HepG2 (cell line): Measurements from ENCODE around the gene CDC123. TPM values are rescaled to one million over a fixed set of nuclear protein-coding genes. Genes with fewer than 3 reads are reported as not detected.
"Not testable (repeated sequence)": the region's sequence is repeated elsewhere in the genome, so short reads cannot be mapped to it uniquely, and the experiment has no call there.

Experiments used
- ATAC-seq: fragments of 200-7000 bp; cut with Tn5 transposase; 3 replicates; pipeline ENCODE4 v1.9.1; 2020; ENCODE audit warnings: mild to moderate bottlenecking, moderate library complexity
- BruUV-seq: library from RNA; stranded (reverse); fragments of 400-500 nt; replicated peaks from 2 replicates; lab custom pipeline; 2021; lab: Mats Ljungman, UMichigan
- CTCF ChIA-PET: fragments of 300-600 bp; formaldehyde crosslinking; extraction: SDS; loops from one replicate; lab custom pipeline; 2021; ENCODE audit warnings: low total read pairs, inconsistent platforms, low intra/inter-chr PET ratio; lab: Yijun Ruan, JAX
- POLR2A ChIA-PET: fragments of 350-600 bp; sonication (Branson Sonifier 250); formaldehyde crosslinking; loops from one replicate; lab custom pipeline; 2020; ENCODE audit warnings: antibody characterized with exemption, inconsistent platforms; lab: Yijun Ruan, JAX
- DNase-seq: peaks from one replicate; pipeline ENCODE4 v3.0.0-alpha.2; 2015; ENCODE audit warnings: low spot score
- FAIRE-seq: peaks from 3 replicates; lab custom pipeline; 2011; peaks lifted over from hg19 to GRCh38; lab: Jason Lieb, UNC
- H2AFZ ChIP-seq: one replicate; pipeline ENCODE4 v1.6.1; 2011; ENCODE audit warnings: low read length, inconsistent platforms
- H3K27ac ChIP-seq: fragments of 300-600 bp; 3 replicates; pipeline ENCODE4 v1.8.0; 2011; ENCODE audit warnings: mixed run types, mild to moderate bottlenecking, mixed read lengths, low read length, inconsistent platforms; ENCODE audit not compliant: insufficient read depth; ENCODE audit errors: extremely low read length
- H3K27me3 ChIP-seq, 2 experiments: fragments of 200-600 bp in 1 of 2; 2 replicates in 1 of 2; 3 replicates in 1 of 2; pipeline versions ENCODE4 v1.6.0 to v1.8.0; 2011; ENCODE audit warnings: low read length in 2 of 2, mild to moderate bottlenecking in 2 of 2, moderate library complexity in 2 of 2, inconsistent platforms in 1 of 2; ENCODE audit not compliant: insufficient read depth in 2 of 2, control insufficient read depth in 1 of 2
- H3K36me3 ChIP-seq, 2 experiments: fragments of 200-600 bp in 1 of 2; replicated peaks in 1 of 2; 2 replicates in 1 of 2; 3 replicates in 1 of 2; pipeline versions ENCODE4 v1.5.1 to v1.8.0; 2011; ENCODE audit warnings: low read length in 2 of 2, inconsistent platforms in 1 of 2; ENCODE audit not compliant: insufficient read depth in 2 of 2, control insufficient read depth in 1 of 2
- H3K4me1 ChIP-seq: 2 replicates; pipeline ENCODE4 v1.5.1; 2012; ENCODE audit warnings: low read length, inconsistent platforms; ENCODE audit not compliant: insufficient read depth
- H3K4me2 ChIP-seq: 2 replicates; pipeline ENCODE4 v1.6.0; 2011; ENCODE audit warnings: low read depth, low read length, inconsistent platforms
- H3K4me3 ChIP-seq, 3 experiments: fragments of 200-600 bp in 1 of 3; sonication (generic), shearing (Covaris generic) in 1 of 3; replicated peaks in 1 of 3; 2 replicates each; pipeline ENCODE4 v1.5.1; 2011 to 2016; ENCODE audit warnings: low read length in 3 of 3, inconsistent platforms in 2 of 3, low read depth in 2 of 3, mild to moderate bottlenecking in 2 of 3, control low read depth in 1 of 3, mixed read lengths in 1 of 3; ENCODE audit not compliant: insufficient read depth in 1 of 3
- H3K79me2 ChIP-seq: one replicate; pipeline ENCODE4 v1.6.1; 2011; ENCODE audit warnings: low read length, inconsistent platforms; ENCODE audit not compliant: insufficient read depth
- H3K9ac ChIP-seq: 2 replicates; pipeline ENCODE4 v1.6.0; 2011; ENCODE audit warnings: mild to moderate bottlenecking, low read depth, low read length, inconsistent platforms; ENCODE audit not compliant: insufficient read depth
- H3K9me3 ChIP-seq: 2 replicates; pipeline ENCODE4 v1.5.1; 2012; ENCODE audit warnings: mild to moderate bottlenecking, low read length
- H4K20me1 ChIP-seq: 2 replicates; pipeline ENCODE4 v1.6.0; 2011; ENCODE audit warnings: inconsistent platforms, mild to moderate bottlenecking, low read length, moderate library complexity; ENCODE audit not compliant: insufficient read depth
- FOXC1 ChIP-seq: sonication (generic); formaldehyde crosslinking; IDR thresholded peaks from 2 replicates; pipeline ENCODE4 v1.8.0; 2022; ENCODE audit warnings: mild to moderate bottlenecking, missing genetic modification reagents, borderline replicate concordance
- NBN ChIP-seq: fragments of 450-650 bp; conservative IDR thresholded peaks from 2 replicates; pipeline ENCODE4 v1.6.1; 2017
- ZBTB3 ChIP-seq: sonication (generic); formaldehyde crosslinking; IDR thresholded peaks from 2 replicates; pipeline ENCODE4 v1.4.0; 2020; ENCODE audit warnings: low read depth, mild to moderate bottlenecking, moderate library complexity, missing genetic modification reagents, borderline replicate concordance
- ZNF567 ChIP-seq: sonication (generic); formaldehyde crosslinking; IDR thresholded peaks from 2 replicates; pipeline ENCODE4 v1.8.1; 2023; ENCODE audit warnings: mild to moderate bottlenecking, missing genetic modification reagents, borderline replicate concordance
- ZNF737 ChIP-seq: sonication (generic); formaldehyde crosslinking; IDR thresholded peaks from 2 replicates; pipeline ENCODE4 v1.5.0; 2020; ENCODE audit warnings: missing genetic modification reagents, mild to moderate bottlenecking, borderline replicate concordance
- ZNF775 ChIP-seq: sonication (generic); formaldehyde crosslinking; IDR thresholded peaks from 2 replicates; pipeline ENCODE4 v1.4.0; 2020; ENCODE audit warnings: missing genetic modification reagents, mild to moderate bottlenecking, moderate library complexity, borderline replicate concordance
- whole genome bisulfite sequencing: methylation state at CpG from one replicate; pipeline ENCODE4 v1.1.6; 2017; ENCODE audit warnings: low lambda C conversion rate; 5-methylcytosine and 5-hydroxymethylcytosine counted together
- in situ Hi-C: cut with HindIII; loops from 2 replicates; pipeline ENCODE4 v1.10.0; 2017; ENCODE audit warnings: low pct_unique_long_range_greater_than_20kb; ENCODE audit not compliant: extremely low pct_ligation_motif_present
- intact Hi-C: fragments of 100-400 bp; cut with micrococcal nuclease; formaldehyde crosslinking; loops from one replicate; pipeline ENCODE4 v1.10.0; 2022; ENCODE audit not compliant: unreplicated experiment
- polyA plus RNA-seq, 8 experiments: library from polyadenylated mRNA; depleted of rRNA in 3 of 8; stranded (reverse) in 7 of 8; unstranded in 1 of 8; fragments of >200 nt; fragmentation: Illumina TruSeq in 4 of 8; extraction: Trizol in 4 of 8; gene quantifications; 2 replicates each; pipeline versions ENCODE4 v1.2.1 to v1.2.3, GENCODE V29; 2011 to 2016; ENCODE audit warnings: low read depth in 4 of 8, missing spikeins in 1 of 8, mixed read lengths in 1 of 8; ENCODE audit not compliant: insufficient read depth in 1 of 8
- total RNA-seq, 5 experiments: library from RNA; depleted of rRNA; stranded (reverse); fragments of >200 nt; fragmentation: Illumina TruSeq; extraction: Trizol; gene quantifications; 2 replicates each; pipeline ENCODE4 v1.2.3, GENCODE V29; 2016; ENCODE audit warnings: low read depth in 1 of 5
- TF ChIP-seq, protein P1 (sequence below): sonication (generic); formaldehyde crosslinking; IDR thresholded peaks from 2 replicates; pipeline ENCODE4 v1.5.0; 2020; ENCODE audit warnings: mild to moderate bottlenecking, missing genetic modification reagents
- TF ChIP-seq, protein P2 (sequence below): IDR thresholded peaks from 2 replicates; pipeline ENCODE4 v1.6.1; 2016; ENCODE audit warnings: missing compliant biosample characterization, missing genetic modification reagents, borderline replicate concordance

CDC123 gene
- total and polyA plus RNA-seq, 2 of the 13 experiments (the other 11 are each of a cell fraction or from before 2014, with no cell fraction given), result 63.3 to 153 TPM

DNA sequence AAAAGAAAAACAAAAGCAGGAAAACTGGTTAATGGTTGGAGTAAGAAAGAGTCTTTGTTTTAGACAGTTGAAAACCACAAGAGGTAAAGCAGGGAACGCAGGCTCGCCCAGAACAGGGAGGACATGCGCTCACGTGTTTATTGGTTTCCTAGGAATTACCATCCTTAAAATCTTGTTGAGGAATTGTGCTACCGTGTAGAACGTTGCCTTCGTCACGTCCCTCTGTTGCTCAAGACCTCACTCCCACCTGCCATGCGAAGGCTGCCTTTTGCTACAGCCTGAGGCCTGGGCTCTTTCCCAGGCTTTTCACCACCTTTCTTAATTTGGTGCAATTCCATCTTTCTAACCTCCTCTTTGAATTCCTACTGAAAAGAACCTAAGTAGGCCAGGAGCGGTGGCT is 91.8 kb downstream of the CDC123 start:
- Histone ChIP-seq H3K27ac (no peak overlapping the region), H3K9ac (no peak overlapping the region), H3K4me2 (no peak overlapping the region), H3K27me3 (no peaks in the 10 kb centered on the region), H3K79me2 (no peaks in the 10 kb centered on the region), H4K20me1 (no peaks in the 10 kb centered on the region), H3K9me3 (no peaks in the 10 kb centered on the region), H2AFZ (no peak overlapping the region), H3K4me3 (no peak overlapping the region), H3K4me1 (peaks cover 8% of the 10 kb centered on the region; the same call in 1 of the 2 replicates), H3K36me3 (no peaks in the 10 kb centered on the region)
- POLR2A ChIA-PET, result no interaction called here
- no TSS peak for BruUV-seq
- in situ Hi-C loops (no loop called here), intact Hi-C loops (no loop called here)
- TF ChIP-seq, protein P1, sequence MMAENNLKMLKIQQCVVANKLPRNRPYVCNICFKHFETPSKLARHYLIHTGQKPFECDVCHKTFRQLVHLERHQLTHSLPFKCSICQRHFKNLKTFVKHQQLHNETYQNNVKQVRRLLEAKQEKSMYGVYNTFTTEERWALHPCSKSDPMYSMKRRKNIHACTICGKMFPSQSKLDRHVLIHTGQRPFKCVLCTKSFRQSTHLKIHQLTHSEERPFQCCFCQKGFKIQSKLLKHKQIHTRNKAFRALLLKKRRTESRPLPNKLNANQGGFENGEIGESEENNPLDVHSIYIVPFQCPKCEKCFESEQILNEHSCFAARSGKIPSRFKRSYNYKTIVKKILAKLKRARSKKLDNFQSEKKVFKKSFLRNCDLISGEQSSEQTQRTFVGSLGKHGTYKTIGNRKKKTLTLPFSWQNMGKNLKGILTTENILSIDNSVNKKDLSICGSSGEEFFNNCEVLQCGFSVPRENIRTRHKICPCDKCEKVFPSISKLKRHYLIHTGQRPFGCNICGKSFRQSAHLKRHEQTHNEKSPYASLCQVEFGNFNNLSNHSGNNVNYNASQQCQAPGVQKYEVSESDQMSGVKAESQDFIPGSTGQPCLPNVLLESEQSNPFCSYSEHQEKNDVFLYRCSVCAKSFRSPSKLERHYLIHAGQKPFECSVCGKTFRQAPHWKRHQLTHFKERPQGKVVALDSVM (CRISPR knock-in tag), result no peak
- TF ChIP-seq NBN, result no peak
- TF ChIP-seq ZNF567 (CRISPR knock-in tag), result no peak
- TF ChIP-seq FOXC1 (CRISPR knock-in tag), result no peak
- no peak for TF ChIP-seq ZBTB3 (CRISPR knock-in tag)
- no peak for TF ChIP-seq ZNF775
- TF ChIP-seq, protein P2, sequence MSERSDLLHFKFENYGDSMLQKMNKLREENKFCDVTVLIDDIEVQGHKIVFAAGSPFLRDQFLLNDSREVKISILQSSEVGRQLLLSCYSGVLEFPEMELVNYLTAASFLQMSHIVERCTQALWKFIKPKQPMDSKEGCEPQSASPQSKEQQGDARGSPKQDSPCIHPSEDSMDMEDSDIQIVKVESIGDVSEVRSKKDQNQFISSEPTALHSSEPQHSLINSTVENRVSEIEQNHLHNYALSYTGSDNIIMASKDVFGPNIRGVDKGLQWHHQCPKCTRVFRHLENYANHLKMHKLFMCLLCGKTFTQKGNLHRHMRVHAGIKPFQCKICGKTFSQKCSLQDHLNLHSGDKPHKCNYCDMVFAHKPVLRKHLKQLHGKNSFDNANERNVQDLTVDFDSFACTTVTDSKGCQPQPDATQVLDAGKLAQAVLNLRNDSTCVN (CRISPR knock-in tag), result no peak
- no peak for TF ChIP-seq ZNF737 (CRISPR knock-in tag)
- CTCF ChIA-PET, result no interaction called here
- ATAC-seq (no peak), FAIRE-seq (no peak), DNase-seq (no peak)
- WGBS, result 47% methylated on average over 10 of the region's 10 CpGs

DNA sequence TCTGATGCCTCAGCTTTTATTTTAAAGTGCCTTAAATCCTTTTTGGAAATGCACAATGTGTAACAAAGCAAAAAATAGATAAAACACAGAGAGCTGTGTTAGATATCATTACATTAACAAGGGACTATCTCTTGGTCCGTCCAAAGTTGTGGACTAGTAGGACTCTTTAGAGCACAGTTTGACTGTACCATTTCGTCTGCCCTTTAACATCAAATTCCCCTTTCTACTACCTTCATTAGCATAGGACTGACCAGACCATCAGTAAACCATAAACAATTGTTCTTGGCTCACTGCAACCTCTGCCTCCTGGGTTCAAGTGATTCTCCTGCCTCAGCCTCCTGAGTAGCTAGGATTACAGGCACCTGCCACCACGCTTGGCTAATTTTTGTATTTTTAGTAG is 101.8 kb downstream of the CDC123 start:
- DNase-seq, H3K4me1 ChIP-seq, CTCF ChIA-PET, POLR2A ChIA-PET, H3K9ac ChIP-seq, ATAC-seq, H3K4me3 ChIP-seq, H4K20me1 ChIP-seq, BruUV-seq, H3K79me2 ChIP-seq, H2AFZ ChIP-seq, H3K36me3 ChIP-seq, intact Hi-C loops, H3K27me3 ChIP-seq, FAIRE-seq, H3K27ac ChIP-seq, H3K4me2 ChIP-seq, H3K9me3 ChIP-seq, in situ Hi-C loops: not testable (repeated sequence)
- WGBS, result 79% methylated on average over 3 of the region's 3 CpGs
